ENCODE results near the gene PCDH9.

- TF ChIP-seq CTCF (conservative IDR thresholded peaks at IDR 0.05; ENCODE audit: low read depth, low read length) (no peak), EZH2 (IDR thresholded peaks at IDR 0.05; ENCODE audit: borderline replicate concordance, low read depth, low read length, poor library complexity, severe bottlenecking) (no peak)
These were observed 296.6 kb downstream of the PCDH9 start for GRCh38 chr13:66933527-66933926.

All from A673 (cell line).